BLaER1 treated with 17β-estradiol and CSF1 and Interleukin-3, amounts not matched to agents 10 nM and 100 nM (cell line): ENCODE data around the gene EXOSC7.
"Not testable (repeated sequence)": the region's sequence is repeated elsewhere in the genome, so short reads cannot be mapped to it uniquely, and the experiment has no call there.

Experiments
- H3K27ac ChIP-seq, 11 experiments: shearing (Covaris generic); formaldehyde crosslinking; 2 replicates each; pipeline ENCODE4 v1.8.1; 2022
- H3K27me3 ChIP-seq, 11 experiments: shearing (Covaris generic); formaldehyde crosslinking; 2 replicates each; pipeline ENCODE4 v1.8.1; 2022
- H3K36me3 ChIP-seq, 11 experiments: shearing (Covaris generic); formaldehyde crosslinking; 2 replicates each; pipeline ENCODE4 v1.8.1; 2022
- H3K4me1 ChIP-seq, 10 experiments: shearing (Covaris generic); formaldehyde crosslinking; 2 replicates each; pipeline ENCODE4 v1.8.1; 2022
- H3K4me2 ChIP-seq, 11 experiments: shearing (Covaris generic); formaldehyde crosslinking; 2 replicates each; pipeline ENCODE4 v1.8.1; 2022
- H3K4me3 ChIP-seq, 10 experiments: shearing (Covaris generic); formaldehyde crosslinking; 2 replicates each; pipeline ENCODE4 v1.8.1; 2022
- H3K9ac ChIP-seq, 11 experiments: shearing (Covaris generic); formaldehyde crosslinking; 2 replicates each; pipeline ENCODE4 v1.8.1; 2022
- H3K9me3 ChIP-seq, 11 experiments: shearing (Covaris generic); formaldehyde crosslinking; replicated peaks in 1 of 11; 2 replicates each; pipeline ENCODE4 v1.8.1; 2022
- H4K20me1 ChIP-seq, 11 experiments: shearing (Covaris generic); formaldehyde crosslinking; 2 replicates each; pipeline ENCODE4 v1.8.1; 2022
- Cebpa-rat ChIP-seq, 11 experiments: shearing (Covaris generic); IDR thresholded peaks; 2 replicates each; pipeline ENCODE4 v1.8.1; 2022

Gene EXOSC7

GRCh38 chr3:44982817-44983216 lies 6.8 kb downstream of the EXOSC7 start:
- no peak overlapping the region for H3K4me3 ChIP-seq
- no peaks in the 10 kb centered on the region for H3K9me3 ChIP-seq
- H3K4me1 ChIP-seq = peaks cover 22 to 74% (median 35%) of the 10 kb centered on the region in 10 experiments; a peak in 19 of 20 replicates
- TF ChIP-seq Cebpa-rat (IDR thresholded peaks at IDR 0.05) = no peak
- no peak overlapping the region for H3K9ac ChIP-seq
- H4K20me1 ChIP-seq = peaks cover 33 to 86% (median 65%) of the 10 kb centered on the region in 11 experiments; a peak in 21 of 22 replicates
- H3K4me2 ChIP-seq = peak overlapping the region in 5 of 11 experiments; percentile 19 to 77 (median 31); a peak in 7 of 22 replicates
- H3K36me3 ChIP-seq = peaks cover 0 to 70% (median 24%) of the 10 kb centered on the region in 11 experiments; a peak in 20 of 22 replicates
- H3K27me3 ChIP-seq = no peaks in the 10 kb centered on the region
- no peak overlapping the region for H3K27ac ChIP-seq

GRCh38 chr3:44983484-44983941 lies 7.5 kb downstream of the EXOSC7 start:
- no peak for TF ChIP-seq Cebpa-rat (IDR thresholded peaks at IDR 0.05)
- Histone ChIP-seq H3K27ac (no peak overlapping the region), H3K4me1 (peaks cover 15 to 67% (median 30%) of the 10 kb centered on the region in 10 experiments; a peak in 18 of 20 replicates)

GRCh38 chr3:44984335-44984734 lies 8.3 kb downstream of the EXOSC7 start:
- Histone ChIP-seq H3K4me1 (peaks cover 13 to 63% (median 29%) of the 10 kb centered on the region in 10 experiments; a peak in 18 of 20 replicates), H3K9me3 (no peaks in the 10 kb centered on the region), H3K9ac (no peak overlapping the region), H3K27ac (no peak overlapping the region), H3K4me2 (peak overlapping the region in 6 of 11 experiments; percentile 14 to 77 (median 39); a peak in 9 of 22 replicates), H3K27me3 (no peaks in the 10 kb centered on the region), H3K4me3 (no peak overlapping the region), H3K36me3 (peaks cover 9 to 64% (median 28%) of the 10 kb centered on the region in 11 experiments; a peak in 21 of 22 replicates), H4K20me1 (peaks cover 41 to 90% (median 79%) of the 10 kb centered on the region in 11 experiments; a peak in 21 of 22 replicates)
- TF ChIP-seq Cebpa-rat (IDR thresholded peaks at IDR 0.05) = no peak

More at GRCh38 chr3:44983484-44983941, 7.5 kb downstream of the EXOSC7 start:
- H3K27me3 ChIP-seq = no peaks in the 10 kb centered on the region
- no peak overlapping the region for H3K9ac ChIP-seq
- peak overlapping the region in 2 of 11 experiments; percentile 54 to 77; a peak in 5 of 22 replicates for H3K4me2 ChIP-seq
- H3K4me3 ChIP-seq = no peak overlapping the region
- peaks cover under 1 to 63% (median 24%) of the 10 kb centered on the region in 11 experiments; a peak in 21 of 22 replicates for H3K36me3 ChIP-seq
- peaks cover 36 to 90% (median 72%) of the 10 kb centered on the region in 11 experiments; a peak in 21 of 22 replicates for H4K20me1 ChIP-seq
- H3K9me3 ChIP-seq = no peaks in the 10 kb centered on the region

DNA sequence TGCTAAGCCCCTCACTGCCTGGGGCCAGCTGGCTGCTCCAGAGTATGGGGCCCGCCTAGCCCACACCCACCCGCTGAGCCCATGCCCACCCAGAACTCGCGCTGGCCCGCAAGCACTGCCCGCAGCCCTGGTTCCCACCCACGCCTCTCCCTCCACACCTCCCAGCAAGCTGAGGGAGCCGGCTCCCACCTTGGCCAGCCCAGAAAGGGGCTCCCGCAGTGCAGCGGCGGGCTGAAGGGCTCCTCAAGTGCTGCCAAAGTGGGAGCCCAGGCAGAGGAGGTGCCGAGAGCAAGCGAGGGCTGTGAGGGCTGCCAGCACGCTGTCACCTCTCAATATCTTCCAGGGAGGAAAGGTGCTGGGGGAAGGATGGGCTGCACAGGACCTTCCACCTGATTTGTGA lies 10.3 kb downstream of the EXOSC7 start:
- H3K9me3 ChIP-seq, H3K4me2 ChIP-seq, H3K27ac ChIP-seq, H3K4me3 ChIP-seq, H3K27me3 ChIP-seq, H3K9ac ChIP-seq: not testable (repeated sequence)
- H3K36me3 ChIP-seq = peaks cover 21 to 66% (median 45%) of the 10 kb centered on the region in 11 experiments
- H3K4me1 ChIP-seq = peaks cover 6 to 58% (median 17%) of the 10 kb centered on the region in 10 experiments; a peak in 17 of 20 replicates
- peaks cover 31 to 90% (median 68%) of the 10 kb centered on the region in 11 experiments; a peak in 21 of 22 replicates for H4K20me1 ChIP-seq

DNA sequence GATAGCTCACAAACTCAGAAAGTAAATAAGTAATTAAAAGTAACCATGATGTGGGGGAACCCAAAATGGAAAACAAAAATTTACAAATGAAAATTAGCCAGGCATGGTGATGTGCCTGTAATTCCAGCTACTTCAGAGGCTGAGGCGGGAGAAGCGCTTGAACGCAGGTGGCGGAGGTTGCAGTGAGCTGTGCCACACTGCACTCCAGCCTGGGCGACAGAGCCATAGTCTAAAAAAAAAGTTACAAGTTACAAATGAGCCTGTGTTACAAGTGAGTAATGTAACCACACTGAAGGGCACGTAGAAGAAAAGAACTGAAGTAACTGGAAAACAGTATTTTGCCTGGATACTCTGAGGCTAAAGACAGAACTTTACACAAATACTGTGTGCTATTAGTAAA lies 11.3 kb downstream of the EXOSC7 start:
- Histone ChIP-seq H3K4me2 (no peak overlapping the region), H3K27me3 (no peaks in the 10 kb centered on the region), H3K36me3 (peaks cover 31 to 72% (median 55%) of the 10 kb centered on the region in 11 experiments), H3K4me1 (peaks cover 5 to 48% (median 15%) of the 10 kb centered on the region in 10 experiments; a peak in 15 of 20 replicates), H3K9ac (no peak overlapping the region), H3K4me3 (no peak overlapping the region), H3K27ac (no peak overlapping the region), H4K20me1 (peaks cover 27 to 83% (median 58%) of the 10 kb centered on the region in 11 experiments; a peak in 20 of 22 replicates), H3K9me3 (no peaks in the 10 kb centered on the region)
- no peak for TF ChIP-seq Cebpa-rat (IDR thresholded peaks at IDR 0.05)

DNA sequence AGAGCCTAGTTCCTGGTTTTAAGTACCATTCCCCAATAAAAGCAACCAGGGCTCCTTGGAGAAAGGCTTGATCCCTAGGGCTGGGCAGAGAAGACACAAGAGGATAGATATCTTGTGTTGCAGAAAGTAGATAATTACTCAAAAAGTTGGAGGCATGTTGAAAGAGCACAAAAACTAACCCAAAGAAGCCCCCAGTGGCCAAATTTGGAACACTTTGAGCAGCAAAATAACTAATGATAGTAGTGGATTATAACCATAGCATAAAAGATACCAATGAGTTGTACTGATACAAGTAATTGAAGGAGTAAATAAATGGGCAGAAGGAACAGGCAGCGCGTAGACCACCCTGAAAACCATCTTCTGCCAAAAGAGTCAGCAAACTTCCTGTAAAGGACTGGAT lies 12.0 kb downstream of the EXOSC7 start:
- no peak overlapping the region for H3K4me3 ChIP-seq
- peaks cover 5 to 43% (median 9%) of the 10 kb centered on the region in 10 experiments; a peak in 14 of 20 replicates for H3K4me1 ChIP-seq
- H3K27ac ChIP-seq = no peak overlapping the region
- no peak overlapping the region for H3K4me2 ChIP-seq
- TF ChIP-seq Cebpa-rat (IDR thresholded peaks at IDR 0.05) = no peak
- no peaks in the 10 kb centered on the region for H3K9me3 ChIP-seq
- no peak overlapping the region for H3K9ac ChIP-seq
- peaks cover 39 to 72% (median 60%) of the 10 kb centered on the region in 11 experiments for H3K36me3 ChIP-seq
- H3K27me3 ChIP-seq = no peaks in the 10 kb centered on the region
- H4K20me1 ChIP-seq = peaks cover 20 to 78% (median 54%) of the 10 kb centered on the region in 11 experiments; a peak in 20 of 22 replicates

DNA sequence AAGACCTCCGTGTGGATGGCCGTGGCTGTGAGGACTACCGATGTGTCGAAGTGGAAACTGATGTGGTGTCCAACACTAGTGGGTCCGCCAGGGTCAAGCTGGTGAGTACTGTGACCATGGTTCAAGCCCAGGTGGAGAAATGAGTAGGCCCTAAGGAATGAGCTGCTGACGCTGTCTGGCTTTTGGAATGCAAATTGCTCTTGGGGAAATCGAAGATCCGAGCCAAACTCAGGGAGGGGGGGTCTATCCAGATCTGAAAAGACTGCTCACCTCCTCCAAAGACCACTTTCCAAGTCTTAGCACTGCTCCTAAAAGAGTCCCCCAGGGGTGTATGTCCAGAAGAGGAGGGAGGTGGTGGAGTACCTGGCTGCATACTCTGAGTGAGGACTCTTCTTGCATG lies 13.1 kb downstream of the EXOSC7 start:
- Histone ChIP-seq H3K4me1 (peaks cover 0 to 43% (median 6%) of the 10 kb centered on the region in 10 experiments; a peak in 14 of 20 replicates), H3K27ac (no peak overlapping the region), H3K9ac (no peak overlapping the region; a peak in 1 of 22 replicates), H3K36me3 (peaks cover 45 to 77% (median 68%) of the 10 kb centered on the region in 11 experiments), H4K20me1 (peaks cover 9 to 77% (median 50%) of the 10 kb centered on the region in 11 experiments; a peak in 20 of 22 replicates), H3K27me3 (no peaks in the 10 kb centered on the region), H3K9me3 (no peaks in the 10 kb centered on the region), H3K4me3 (no peak overlapping the region), H3K4me2 (0 out of 22 replicates have a peak overlapping the region, but pooled peaks of 1 of the 11 experiments have one; percentile 39)
- no peak for TF ChIP-seq Cebpa-rat (IDR thresholded peaks at IDR 0.05)

GRCh38 chr3:44989636-44990373 lies 13.8 kb downstream of the EXOSC7 start:
- Histone ChIP-seq H3K4me1 (peaks cover 0 to 43% (median 7%) of the 10 kb centered on the region in 10 experiments; a peak in 10 of 20 replicates), H3K4me2 (peak overlapping the region in 1 of 11 experiments; percentile 39; a peak in 1 of 22 replicates), H3K36me3 (peaks cover 45 to 77% (median 69%) of the 10 kb centered on the region in 11 experiments), H3K27me3 (no peaks in the 10 kb centered on the region), H3K27ac (no peak overlapping the region), H3K9ac (no peak overlapping the region; a peak in 1 of 22 replicates), H4K20me1 (peaks cover 2 to 77% (median 44%) of the 10 kb centered on the region in 11 experiments; a peak in 20 of 22 replicates), H3K4me3 (no peak overlapping the region), H3K9me3 (no peaks in the 10 kb centered on the region)
- TF ChIP-seq Cebpa-rat (IDR thresholded peaks at IDR 0.05) = no peak

GRCh38 chr3:44991326-44991725 lies 15.3 kb downstream of the EXOSC7 start:
- no peaks in the 10 kb centered on the region for H3K27me3 ChIP-seq
- H4K20me1 ChIP-seq = peaks cover 0 to 83% (median 45%) of the 10 kb centered on the region in 11 experiments; a peak in 17 of 22 replicates
- TF ChIP-seq Cebpa-rat (IDR thresholded peaks at IDR 0.05) = no peak
- peaks cover 60 to 82% (median 77%) of the 10 kb centered on the region in 11 experiments for H3K36me3 ChIP-seq
- no peak overlapping the region for H3K9ac ChIP-seq
- H3K27ac ChIP-seq = no peak overlapping the region
- no peaks in the 10 kb centered on the region for H3K9me3 ChIP-seq
- H3K4me1 ChIP-seq = peaks cover 0 to 38% (median 6%) of the 10 kb centered on the region in 10 experiments; a peak in 9 of 20 replicates
- no peak overlapping the region for H3K4me3 ChIP-seq
- no peak overlapping the region for H3K4me2 ChIP-seq
